UCSD-AML1 (cell line): ENCODE measurements around the gene PIH1D2.
A peak's percentile ranks its signal among the peaks of the same experiment; 100 is the strongest.
"Not testable (repeated sequence)": the region's sequence is repeated elsewhere in the genome, so short reads cannot be mapped to it uniquely, and the experiment has no call there.

ENCODE experiments used
- DNase-seq: peaks from one replicate; lab custom pipeline; 2025; ENCODE audit not compliant: unreplicated experiment; lab: John Stamatoyannopoulos, UW

The PIH1D2 gene, protein sequence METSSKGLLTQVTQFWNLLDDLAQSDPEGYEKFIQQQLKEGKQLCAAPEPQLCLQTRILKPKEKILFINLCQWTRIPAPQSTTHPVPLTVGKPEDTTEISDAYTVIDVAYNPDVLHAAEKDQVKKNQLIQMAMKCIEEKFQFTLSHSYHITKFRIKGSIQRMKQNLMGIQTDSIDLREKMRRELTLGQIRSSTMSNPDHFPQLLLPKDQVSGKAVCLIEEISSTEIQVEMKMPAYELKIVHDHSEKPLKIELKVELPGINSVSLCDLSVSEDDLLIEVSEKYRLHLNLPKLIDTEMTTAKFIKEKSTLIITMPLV

DNA sequence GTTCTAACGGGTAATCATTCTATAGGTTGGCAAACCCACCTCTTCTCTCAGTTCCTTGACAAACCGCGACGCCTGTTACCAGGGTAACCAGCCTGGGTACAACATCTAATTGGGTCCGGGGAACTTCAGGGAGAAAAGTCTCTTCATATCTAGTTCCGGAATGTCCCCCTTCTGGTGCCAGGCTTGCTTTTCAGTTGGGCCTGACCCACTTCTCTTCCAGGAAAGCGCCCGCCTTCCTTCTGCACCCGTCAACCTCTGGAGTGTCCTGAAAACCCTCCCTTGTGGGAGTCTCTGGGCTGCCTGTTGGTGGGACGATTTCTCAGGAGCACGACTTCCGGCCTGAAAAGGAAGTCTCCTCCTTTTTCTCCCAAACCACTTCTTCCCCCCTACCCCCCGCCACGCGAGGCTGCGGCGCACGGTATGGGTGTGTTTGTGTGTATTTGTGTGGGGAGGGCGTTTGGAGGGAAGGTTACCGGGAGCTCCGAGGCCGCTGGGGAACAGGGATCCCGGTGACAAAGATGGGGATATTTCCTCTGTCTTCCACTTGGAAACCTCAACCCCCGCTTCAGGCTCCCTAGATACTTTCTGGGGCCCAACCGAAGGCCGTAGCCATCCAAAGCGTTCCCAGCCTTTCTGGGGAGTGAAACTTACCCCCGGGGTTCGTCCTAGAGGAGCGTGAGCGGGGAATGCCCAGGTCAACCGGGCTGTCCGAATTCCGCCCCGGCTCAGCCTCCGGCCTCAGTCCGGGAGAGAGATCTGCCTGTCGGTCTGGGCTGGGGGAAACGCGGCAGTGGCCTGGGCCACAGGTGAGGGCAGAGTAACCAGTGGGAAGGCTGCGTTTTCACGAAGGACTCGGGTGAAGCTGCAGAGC is at the start of gene PIH1D2, which contains the start of gene NKAPD1:
TSS of gene PIH1D2 (minus strand) at position 77 of the 871 bp plus-strand sequence. CDS start 843 bp downstream, outside the sequence.
TSS of gene NKAPD1 (plus strand) at position 359 of the 871 bp plus-strand sequence. CDS start 1,276 bp downstream, outside the sequence.
- DNase-seq: peak; percentile 85

DNA sequence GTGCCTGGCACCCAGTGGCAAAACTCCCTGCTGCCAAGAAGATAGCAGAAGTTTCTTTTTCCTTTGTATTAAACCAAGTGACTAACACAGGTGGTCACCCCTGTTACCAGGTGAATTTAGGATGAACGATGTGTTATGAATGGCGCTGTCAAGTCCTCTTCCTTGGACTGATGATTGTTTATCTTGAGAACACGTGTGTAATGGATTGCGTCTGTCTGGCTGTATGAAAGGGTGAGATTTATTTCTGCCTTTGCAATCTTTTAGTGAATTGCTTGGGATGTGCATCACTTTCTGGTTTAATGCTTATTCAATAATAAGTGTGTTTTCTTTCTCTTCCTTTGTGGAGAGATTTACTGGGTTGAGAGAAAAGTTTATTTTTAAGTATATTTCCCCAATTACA is 49.3 kb upstream of the PIH1D2 start:
- DNase-seq: no peak

DNA sequence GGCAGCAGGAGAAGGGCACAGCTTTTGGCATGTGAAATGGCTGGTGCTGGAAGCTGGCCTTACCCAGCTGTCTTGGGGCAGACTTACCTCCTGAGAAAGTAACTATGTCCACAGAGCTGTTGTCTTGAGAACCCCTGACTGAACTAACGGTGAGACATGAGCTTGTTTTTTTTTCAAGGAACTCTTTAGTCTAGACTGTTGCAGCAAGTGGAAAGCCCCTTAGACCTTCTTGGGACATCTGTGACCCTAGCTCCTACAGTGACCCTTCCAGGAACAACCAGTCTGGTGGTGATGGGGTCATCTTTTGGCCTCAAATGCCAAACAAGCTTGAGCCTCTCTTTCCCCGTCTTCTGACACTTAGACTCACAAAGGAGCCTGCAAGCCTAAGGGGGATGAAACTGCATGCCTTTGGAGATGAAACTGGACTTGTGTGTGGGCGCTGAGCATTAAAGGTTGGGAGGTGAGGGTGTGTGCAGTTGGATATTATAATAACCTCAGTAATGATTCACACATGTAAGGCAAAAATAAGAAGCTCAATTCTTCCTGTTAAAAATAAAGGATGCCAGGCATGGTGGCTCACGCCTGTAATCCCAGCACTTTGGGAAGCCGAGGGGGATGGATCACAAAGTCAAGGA is 48.3 kb upstream of the PIH1D2 start:
- DNase-seq: no peak

DNA sequence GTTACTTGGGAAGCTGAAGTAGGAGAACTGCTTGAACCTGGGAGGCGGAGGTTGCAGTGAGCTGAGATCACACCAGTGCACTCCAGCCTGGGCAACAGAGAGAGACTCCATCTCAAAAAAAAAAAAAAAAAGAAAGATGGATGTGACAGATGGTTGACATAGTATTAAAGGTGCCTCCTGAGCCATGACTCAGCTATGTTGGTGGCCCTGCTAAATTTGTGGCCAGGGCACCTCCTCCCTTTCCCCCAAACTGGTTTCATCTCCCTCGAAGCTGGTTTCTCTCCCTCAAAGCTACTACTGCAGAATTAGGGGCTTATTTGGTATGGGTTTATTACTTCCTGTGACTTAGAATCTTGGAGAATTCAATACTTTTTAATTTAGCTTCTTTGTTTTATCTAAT is 44.4 kb upstream of the PIH1D2 start:
- no peak for DNase-seq

DNA sequence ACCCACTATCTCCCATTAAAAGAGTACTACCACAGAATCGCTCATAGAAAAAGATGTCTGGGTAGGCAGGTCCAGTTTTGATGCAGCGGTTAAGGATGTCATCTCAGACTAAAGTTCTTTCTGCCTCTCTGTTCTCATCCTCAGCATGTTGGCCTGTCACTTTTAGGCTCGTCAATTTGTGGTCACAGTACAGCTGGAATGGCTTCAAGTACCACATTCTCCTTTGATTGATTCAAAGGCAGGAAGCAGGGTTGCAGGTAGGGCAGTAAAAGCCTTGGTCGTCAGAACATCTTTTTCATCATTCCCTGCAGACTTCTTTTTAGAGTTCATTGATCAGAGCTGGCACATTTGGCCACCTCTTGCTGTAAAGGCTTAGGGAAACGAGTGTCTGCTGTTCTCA is 41.6 kb upstream of the PIH1D2 start:
- DNase-seq: no peak

DNA sequence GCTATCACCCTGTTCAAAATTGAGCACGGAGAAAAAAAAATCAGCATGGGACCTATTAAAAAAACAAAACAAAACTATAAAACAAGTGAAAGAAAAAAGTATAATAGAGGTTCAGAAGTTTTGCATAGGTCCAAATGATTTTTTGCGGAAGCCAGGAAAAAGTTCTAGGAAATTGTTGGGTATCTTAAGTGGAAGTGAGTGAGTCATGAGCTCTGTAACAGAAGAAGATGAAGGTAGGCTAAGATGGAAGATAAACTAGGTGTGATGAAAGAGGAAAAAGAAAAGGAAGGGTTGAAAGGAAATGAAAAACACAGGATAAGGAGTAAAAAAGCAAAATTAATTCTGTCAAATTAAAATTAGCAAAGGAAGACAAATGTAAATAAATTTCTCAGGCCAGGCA is 40.6 kb upstream of the PIH1D2 start:
- DNase-seq: no peak

DNA sequence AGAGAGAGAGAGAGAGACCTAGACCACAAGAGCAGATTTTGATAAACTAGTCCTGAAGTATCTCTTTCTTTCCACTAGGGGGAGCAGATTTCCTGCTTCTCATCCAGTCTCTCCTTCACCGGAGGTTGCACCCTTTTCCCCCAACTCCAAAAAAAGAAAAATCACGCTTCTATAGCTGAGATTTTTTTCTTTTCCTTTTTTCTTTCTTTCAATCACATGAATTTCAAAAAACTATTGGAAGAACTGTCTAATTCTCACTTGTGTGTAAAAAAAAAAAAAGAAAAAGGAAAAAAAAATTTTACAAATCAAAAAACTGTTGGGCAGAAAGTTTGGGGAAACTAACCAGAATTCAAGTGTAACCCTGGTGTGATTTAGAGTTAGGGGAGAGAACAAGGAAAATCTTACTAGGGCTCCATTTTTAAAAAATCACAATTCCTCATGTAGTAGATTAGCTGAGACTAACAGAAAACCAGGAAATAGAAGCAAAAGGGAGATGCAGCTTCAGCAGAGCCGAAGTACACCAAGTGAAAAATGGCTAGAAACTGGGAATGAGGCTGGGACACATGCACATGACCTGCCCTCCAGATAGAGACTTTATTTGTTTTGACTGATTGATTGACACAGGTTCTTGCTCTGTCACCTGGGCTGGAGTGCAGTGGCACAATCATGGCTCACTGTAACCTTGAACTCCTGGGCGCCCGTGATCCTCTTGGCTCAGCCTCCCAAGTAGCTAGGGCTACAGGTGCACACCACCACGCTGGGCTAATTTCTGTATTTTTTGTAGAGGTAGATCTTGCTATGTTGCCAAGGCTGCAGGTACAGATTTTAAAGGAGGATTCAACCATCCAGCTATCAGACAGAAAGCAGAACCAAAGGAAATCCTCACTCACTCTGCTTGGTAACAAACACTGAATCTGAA is 40.0 kb upstream of the PIH1D2 start:
- DNase-seq: no peak

DNA sequence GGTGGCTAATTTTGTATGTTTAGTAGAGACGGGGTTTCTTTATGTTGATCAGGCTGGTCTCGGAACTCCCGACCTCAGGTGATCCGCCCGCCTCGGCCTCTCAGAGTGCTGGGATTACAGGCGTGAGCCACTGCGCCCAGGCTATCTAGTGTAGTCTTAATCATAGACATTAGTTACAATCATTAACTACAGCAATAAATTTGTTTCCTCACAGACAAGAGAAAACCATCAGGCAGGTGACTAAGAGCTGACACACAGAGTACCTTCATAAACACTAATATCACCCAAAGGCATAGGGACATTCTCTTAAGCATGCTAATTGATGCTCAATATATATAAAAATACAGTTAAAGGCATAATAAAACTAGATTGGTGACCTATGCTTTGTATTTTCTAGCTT is 32.3 kb upstream of the PIH1D2 start:
- DNase-seq: no peak

DNA sequence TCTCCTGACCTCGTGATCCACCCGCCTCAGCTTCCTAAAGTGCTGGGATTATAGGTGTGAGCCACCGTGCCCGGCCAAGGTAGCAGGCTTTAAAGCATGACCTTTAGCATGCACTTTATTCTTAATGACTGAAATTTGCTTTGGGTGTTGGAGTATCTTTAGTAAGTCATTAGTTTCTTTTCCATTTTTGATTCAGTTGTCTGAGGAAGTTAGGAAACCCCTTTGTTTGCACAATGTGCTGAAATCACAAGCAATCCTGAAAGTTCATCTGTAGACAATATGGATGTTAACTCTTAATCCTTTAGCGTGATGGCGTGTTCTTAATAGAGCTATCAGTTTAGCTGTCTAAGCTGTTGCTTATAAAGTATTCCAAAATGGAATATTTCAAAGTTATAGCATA is 29.6 kb upstream of the PIH1D2 start:
- DNase-seq: no peak

DNA sequence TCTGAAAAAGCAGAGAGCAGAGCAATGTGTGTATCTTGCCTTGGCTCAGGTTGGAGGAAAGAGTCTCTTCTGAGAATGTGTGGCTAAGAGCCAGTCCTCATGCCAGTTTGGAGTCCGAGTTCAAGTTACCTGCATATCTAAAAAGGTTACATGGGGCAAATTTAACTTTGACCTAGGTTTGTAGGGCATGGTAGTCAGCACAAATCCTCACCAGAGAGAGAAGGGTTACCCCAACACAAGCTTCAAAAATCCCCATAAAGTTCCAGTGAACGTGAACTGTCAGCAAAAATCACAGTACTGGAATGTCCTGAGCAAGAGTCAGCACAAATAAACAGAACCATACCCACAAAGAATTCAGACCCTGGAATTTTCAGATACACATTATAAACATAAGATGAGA is 26.6 kb upstream of the PIH1D2 start:
- DNase-seq: no peak

DNA sequence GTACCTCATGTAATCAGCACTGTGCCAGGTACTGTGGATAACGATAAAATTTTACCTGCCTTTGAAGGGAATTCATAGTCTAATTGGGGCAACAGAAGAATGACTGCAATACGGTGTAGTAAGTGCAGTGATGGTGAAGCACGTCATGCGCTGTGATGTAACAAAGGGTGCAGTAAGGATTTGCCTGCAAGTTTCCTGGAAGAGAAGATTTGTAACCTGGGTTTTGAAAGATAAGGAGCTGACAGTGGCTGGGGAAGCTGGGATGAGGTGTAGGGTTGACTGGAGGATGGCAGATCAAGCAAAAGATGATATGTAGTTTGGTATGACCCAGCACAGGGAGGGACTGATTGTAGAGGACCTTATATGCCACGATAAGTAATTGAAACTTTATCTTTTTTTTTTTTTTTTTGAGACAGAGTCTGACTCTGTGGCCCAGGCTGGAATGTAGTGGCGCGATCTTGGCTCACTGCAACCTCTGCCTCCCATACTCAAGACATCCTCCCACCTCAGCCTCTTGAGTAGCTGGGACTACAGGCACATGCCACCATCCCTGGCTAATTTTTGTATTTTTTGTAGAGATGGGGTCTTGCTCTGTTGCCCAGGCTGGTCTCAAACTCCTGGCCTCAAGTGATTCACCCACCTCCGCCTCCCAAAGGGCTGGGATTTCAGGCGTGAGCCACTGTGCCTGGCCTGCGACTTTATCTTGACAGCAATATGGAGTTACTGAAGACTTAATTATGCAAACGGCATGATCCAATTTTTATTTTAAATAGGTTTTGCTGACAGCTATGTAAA is 24.1 kb upstream of the PIH1D2 start:
- DNase-seq: no peak

DNA sequence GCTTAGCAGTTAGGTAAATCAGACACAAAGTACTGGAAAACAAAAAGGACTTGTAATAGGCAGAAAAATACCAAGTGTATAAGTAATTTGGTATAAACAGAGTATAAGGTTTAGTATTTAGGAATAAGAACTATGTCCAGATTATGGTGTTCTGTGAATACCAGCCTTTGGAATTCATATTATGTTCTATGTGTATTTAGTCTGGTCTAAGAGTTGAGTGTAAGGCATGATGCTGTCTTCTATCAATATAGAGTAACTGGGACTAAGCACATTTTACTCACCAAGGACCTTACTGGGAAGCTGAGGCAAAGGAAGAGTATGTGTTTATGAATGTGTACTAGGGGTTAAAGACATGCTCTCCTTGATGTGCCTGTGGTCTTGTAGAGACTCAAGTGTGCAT is 22.4 kb upstream of the PIH1D2 start:
- no peak for DNase-seq

DNA sequence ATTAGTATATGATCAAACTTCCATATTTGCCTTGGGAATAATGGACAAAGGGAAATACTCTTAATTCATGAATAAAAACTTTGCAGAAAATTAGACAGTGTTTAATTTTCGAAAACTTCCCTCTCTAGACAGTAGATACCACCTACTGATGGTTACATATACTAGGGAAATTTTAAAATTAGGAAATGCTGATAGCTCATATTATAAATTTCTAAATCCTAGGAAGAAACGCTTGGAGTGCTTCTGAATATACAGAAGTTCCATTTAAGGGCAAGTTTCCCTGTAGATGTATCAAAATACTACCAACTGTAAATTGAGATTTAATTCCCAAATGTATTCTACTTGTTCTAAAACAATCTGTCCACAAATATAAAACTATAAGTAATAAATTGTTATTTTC is 21.5 kb upstream of the PIH1D2 start:
- DNase-seq: not testable (repeated sequence)

DNA sequence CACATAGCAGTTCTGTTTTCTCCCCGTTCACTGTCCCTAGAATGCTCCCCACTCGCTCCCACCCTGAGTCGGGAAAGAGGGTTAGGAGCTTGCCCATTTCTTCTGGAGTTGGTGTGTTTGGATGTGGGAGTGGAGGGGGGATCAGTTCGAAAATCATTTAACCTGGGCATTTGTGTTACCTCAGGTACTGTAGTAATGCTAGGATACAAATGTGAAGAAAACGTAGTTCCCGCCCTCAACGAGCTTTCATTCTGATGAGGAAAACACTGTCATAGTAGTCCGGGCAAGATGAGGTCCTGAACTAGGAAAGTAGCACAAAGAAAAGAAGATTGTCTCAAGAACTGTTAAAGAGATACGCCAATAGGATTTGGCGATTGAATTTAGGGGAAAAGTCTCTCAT is 13.4 kb upstream of the PIH1D2 start:
- DNase-seq: no peak

DNA sequence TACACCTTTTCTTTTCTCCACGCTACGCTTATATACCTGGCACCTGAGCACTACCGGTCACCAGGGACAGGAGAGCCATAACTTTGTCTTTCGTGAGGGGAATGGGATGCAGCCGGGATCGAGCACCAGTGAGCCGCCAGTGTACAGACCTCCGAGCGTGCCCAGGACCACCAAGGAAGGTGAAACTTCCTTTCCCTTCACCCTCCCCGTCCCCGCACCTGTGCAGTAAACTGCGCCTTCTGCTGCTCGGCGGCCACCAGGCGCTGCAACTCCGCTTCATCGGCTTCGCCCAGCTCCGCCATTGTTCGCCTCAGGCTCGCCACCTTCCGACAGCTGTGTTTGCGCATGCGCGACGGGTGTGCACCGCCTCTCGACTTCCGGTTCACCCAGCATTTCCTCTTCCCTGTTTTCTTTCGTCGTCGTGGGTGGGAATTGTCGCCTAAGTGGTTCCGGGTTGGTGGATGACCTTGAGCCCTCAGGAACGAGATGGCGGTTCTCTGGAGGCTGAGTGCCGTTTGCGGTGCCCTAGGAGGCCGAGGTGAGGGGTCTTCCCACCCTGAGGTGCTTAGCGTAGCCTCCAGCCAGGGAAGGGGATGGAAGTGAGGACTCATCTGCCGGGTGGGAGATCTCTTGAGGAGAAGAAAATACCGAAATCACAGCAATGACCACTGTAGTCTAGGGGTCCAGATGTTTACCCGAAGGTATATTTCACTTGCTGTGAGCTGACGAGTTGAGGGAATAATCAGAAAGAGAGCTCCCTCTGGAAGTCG is 12.8 kb upstream of the PIH1D2 start, which contains the start of the genes SDHD and TIMM8B:
TSS of gene SDHD (plus strand) at position 452 of the 770 bp plus-strand sequence. CDS start at position 487, 35 bp downstream.
TSS of gene TIMM8B (minus strand) at position 335 of the 770 bp plus-strand sequence. CDS start at position 302, 33 bp downstream.
- peak; percentile 95 for DNase-seq

DNA sequence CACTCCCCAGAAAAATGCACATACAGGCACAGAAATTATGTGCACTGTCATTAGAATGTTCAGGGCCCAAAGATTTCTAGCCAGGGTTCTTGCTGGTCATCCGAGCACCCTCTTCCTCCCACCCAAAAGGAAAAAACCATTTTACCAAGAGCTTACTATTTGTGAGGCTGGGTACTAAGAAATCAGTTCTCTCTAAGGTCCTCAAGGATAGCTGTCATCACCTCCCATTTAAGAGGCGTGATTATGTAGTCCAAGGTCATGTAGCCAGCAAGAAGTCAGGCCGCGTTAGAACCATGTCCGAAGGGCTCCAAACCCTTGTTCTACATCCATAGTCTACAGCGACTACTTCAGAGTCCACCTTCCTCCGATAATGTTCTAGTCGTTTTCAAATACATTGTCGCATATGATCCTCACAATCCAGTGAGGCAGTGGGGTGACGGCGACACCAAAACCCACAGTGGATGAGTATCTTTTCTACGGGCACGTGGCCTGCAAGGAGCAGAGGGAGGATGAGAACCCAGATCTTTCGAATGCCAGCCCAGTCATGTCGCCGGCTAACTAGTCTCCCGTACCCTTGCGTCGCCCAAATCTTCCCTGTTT is 12.1 kb upstream of the PIH1D2 start:
- DNase-seq: peak; percentile 67

DNA sequence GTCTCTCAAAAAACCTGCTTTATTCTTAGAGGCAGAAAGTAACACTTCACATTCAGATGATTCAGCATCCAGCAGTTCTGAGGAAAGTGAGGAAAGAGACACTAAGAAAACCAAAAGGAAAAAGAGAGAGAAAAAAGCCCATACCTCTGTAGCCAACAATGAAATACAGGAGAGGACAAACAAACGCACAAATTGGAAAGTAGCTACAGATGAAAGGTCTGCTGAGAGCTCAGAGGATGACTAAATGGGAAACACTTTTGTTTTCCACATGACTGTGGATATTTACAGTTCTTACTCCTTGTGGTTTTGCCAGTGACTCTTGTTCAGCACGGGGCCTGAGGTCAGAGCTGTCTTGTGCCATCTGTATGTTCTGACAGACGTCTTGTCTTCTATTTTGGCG is 8.9 kb upstream of the PIH1D2 start:
- no peak for DNase-seq

DNA sequence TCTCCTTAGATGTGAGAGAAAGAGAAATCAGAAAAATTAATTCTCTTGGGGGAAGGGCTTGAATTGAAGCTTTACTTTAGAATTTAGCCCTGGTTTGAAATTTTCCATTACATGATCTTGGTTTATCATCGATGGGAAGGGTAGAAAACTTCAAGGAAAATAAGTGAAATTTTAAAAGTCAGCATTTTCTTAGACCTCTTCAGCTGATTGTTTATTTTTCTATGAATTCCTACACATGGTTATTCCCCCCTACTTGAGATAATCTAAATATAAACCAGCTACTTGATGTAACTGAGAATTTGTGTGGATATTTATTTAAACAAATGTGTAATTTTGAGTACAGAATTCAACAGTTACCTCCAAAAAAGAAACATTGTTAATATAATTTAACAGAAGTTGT is 10.9 kb downstream of the PIH1D2 start:
- no peak for DNase-seq
